Umbilical cord (tissue), 2 donors: ENCODE results near the gene SERPINB1. TPM values are rescaled to one million over a fixed set of nuclear protein-coding genes. Genes with fewer than 3 reads are reported as not detected.
"Not testable (repeated sequence)": the region's sequence is repeated elsewhere in the genome, so short reads cannot be mapped to it uniquely, and the experiment has no call there.

Source experiments
- DNase-seq: peaks from one replicate; pipeline ENCODE4 v3.0.0-alpha.2; 2015; ENCODE audit warnings: low spot score
- total RNA-seq: library from RNA; depleted of rRNA; stranded (reverse); fragments of >200 nt; gene quantifications from one replicate; pipeline ENCODE4 v1.2.3, GENCODE V29; 2014; ENCODE audit warnings: low replicate concordance; ENCODE audit not compliant: insufficient read depth

SERPINB1 gene
- 28.6 TPM for total RNA-seq

- peak; percentile 97 for DNase-seq
These were observed at the start of gene SERPINB1 for GRCh38 chr6:2841264-2842138. Gene SERPINB1, minus strand, starts transcription at chr6:2841863. Its CDS starts 1,277 bp downstream, at chr6:2840586.

- DNase-seq: no peak
These were observed 49.5 kb upstream of the SERPINB1 start for GRCh38 chr6:2890976-2891767.

- no peak for DNase-seq
These were observed 44.5 kb upstream of the SERPINB1 start for GRCh38 chr6:2885967-2886735.

- no peak for DNase-seq
These were observed 43.1 kb upstream of the SERPINB1 start for GRCh38 chr6:2884804-2885203.

GRCh38 chr6:2883673-2884072 lies 42.0 kb upstream of the SERPINB1 start:
- no peak for DNase-seq

GRCh38 chr6:2881423-2881822 lies 39.8 kb upstream of the SERPINB1 start:
- no peak for DNase-seq

- not testable (repeated sequence) for DNase-seq
These were observed 38.5 kb upstream of the SERPINB1 start for GRCh38 chr6:2880156-2880555.

- DNase-seq: no peak
These were observed 36.3 kb upstream of the SERPINB1 start for GRCh38 chr6:2877960-2878359.

GRCh38 chr6:2877057-2877882 lies 35.6 kb upstream of the SERPINB1 start:
- DNase-seq: no peak

- DNase-seq: peak; percentile 54
These were observed 34.8 kb upstream of the SERPINB1 start for GRCh38 chr6:2876210-2877056.

- no peak for DNase-seq
These were observed 33.9 kb upstream of the SERPINB1 start for GRCh38 chr6:2875359-2876191.

GRCh38 chr6:2873643-2874042 lies 32.0 kb upstream of the SERPINB1 start:
- no peak for DNase-seq

- no peak for DNase-seq
These were observed 31.0 kb upstream of the SERPINB1 start for GRCh38 chr6:2872423-2873358.

GRCh38 chr6:2871953-2872352 lies 30.3 kb upstream of the SERPINB1 start:
- DNase-seq: no peak

- no peak for DNase-seq
These were observed 29.4 kb upstream of the SERPINB1 start for GRCh38 chr6:2871102-2871501.

- DNase-seq: no peak
These were observed 28.5 kb upstream of the SERPINB1 start for GRCh38 chr6:2870046-2870636.

GRCh38 chr6:2868637-2869036 lies 27.0 kb upstream of the SERPINB1 start:
- no peak for DNase-seq
